Body of pancreas (tissue), 4 donors: ENCODE measurements around the gene MEIS2.

ENCODE experiments used
- POLR2A ChIP-seq, 3 donors: fragments of 450-650 bp; IDR thresholded peaks; one replicate each; pipeline ENCODE4 v1.6.1; 2016; ENCODE audit warnings: antibody characterized with exemption in 3 of 3, mild to moderate bottlenecking in 2 of 3
- TF ChIP-seq, protein P1 (sequence below), 7 experiments: fragments of 450-650 bp in 4 of 7; fragments of 200-600 bp in 3 of 7; sonication (generic) in 3 of 7; IDR thresholded peaks; one replicate each; pipeline ENCODE4 v1.5.1; 2016 to 2019; ENCODE audit warnings: antibody characterized with exemption in 7 of 7

DNA sequence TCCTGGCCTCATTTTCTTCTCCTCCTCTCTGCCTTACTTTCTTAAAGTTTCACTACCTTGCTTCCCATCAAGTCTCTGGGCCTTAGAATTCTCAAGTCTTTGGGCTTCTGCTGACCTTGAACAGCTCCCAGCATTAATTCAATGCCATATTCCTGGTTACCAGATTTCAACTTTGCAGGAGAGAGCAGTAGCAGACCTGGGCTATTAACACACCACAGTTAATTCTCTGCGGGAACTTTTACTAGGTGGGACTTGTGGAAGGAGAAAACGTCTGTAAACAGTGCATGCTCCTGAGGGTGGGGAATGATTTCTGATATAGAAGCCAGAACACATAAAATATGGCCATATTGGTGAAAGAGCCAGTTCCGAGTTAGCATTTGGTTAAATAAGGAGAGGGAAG lies 214.6 kb downstream of the MEIS2 start:
- TF ChIP-seq, protein P1, sequence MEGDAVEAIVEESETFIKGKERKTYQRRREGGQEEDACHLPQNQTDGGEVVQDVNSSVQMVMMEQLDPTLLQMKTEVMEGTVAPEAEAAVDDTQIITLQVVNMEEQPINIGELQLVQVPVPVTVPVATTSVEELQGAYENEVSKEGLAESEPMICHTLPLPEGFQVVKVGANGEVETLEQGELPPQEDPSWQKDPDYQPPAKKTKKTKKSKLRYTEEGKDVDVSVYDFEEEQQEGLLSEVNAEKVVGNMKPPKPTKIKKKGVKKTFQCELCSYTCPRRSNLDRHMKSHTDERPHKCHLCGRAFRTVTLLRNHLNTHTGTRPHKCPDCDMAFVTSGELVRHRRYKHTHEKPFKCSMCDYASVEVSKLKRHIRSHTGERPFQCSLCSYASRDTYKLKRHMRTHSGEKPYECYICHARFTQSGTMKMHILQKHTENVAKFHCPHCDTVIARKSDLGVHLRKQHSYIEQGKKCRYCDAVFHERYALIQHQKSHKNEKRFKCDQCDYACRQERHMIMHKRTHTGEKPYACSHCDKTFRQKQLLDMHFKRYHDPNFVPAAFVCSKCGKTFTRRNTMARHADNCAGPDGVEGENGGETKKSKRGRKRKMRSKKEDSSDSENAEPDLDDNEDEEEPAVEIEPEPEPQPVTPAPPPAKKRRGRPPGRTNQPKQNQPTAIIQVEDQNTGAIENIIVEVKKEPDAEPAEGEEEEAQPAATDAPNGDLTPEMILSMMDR (IDR thresholded peaks at IDR 0.05), result no peak
- TF ChIP-seq POLR2A (IDR thresholded peaks at IDR 0.05), result no peak
